Gastrocnemius medialis (tissue), 4 donors: ENCODE measurements around the gene SCUBE3. TPM values are rescaled to one million over a fixed set of nuclear protein-coding genes. Genes with fewer than 3 reads are reported as not detected.

Experiments
- ATAC-seq, 2 donors: fragments of 150-250 bp; one replicate each; pipeline ENCODE4 v1.9.1; 2016
- DNase-seq, 2 donors: peaks; one replicate each; pipeline ENCODE4 v3.0.0-alpha.2; 2019
- H3K27ac ChIP-seq, 4 donors: fragments of 200-600 bp; sonication (generic); 1 replicate in 1 of 4; 2 replicates in 3 of 4; pipeline ENCODE4 v1.5.1; 2016 to 2018; ENCODE audit warnings: mild to moderate bottlenecking in 2 of 4, moderate library complexity in 1 of 4
- H3K27me3 ChIP-seq, 3 donors: fragments of 200-600 bp; sonication (generic) in 2 of 3; 1 replicate in 1 of 3; 2 replicates in 2 of 3; pipeline versions ENCODE4 v1.5.1 to v1.6.0; 2016 to 2019; ENCODE audit warnings: mild to moderate bottlenecking in 1 of 3, moderate library complexity in 1 of 3
- H3K36me3 ChIP-seq, 2 donors: fragments of 200-600 bp; sonication (generic) in 1 of 2; one replicate each; pipeline ENCODE4 v1.5.1; 2017 to 2018
- H3K4me1 ChIP-seq, 2 donors: fragments of 200-600 bp; sonication (generic) in 1 of 2; one replicate each; pipeline ENCODE4 v1.5.1; 2016 to 2017; ENCODE audit warnings: mild to moderate bottlenecking in 2 of 2
- H3K4me3 ChIP-seq, 4 donors: fragments of 200-600 bp; sonication (generic) in 3 of 4; 1 replicate in 1 of 4; 2 replicates in 3 of 4; pipeline ENCODE4 v1.5.1; 2016 to 2019; ENCODE audit warnings: mild to moderate bottlenecking in 2 of 4
- H3K9me3 ChIP-seq, 3 donors: fragments of 200-600 bp; sonication (generic) in 2 of 3; 1 replicate in 1 of 3; 2 replicates in 2 of 3; pipeline ENCODE4 v1.5.1; 2016 to 2019
- CTCF ChIP-seq, 5 experiments: fragments of 450-650 bp in 3 of 5; fragments of 200-600 bp in 2 of 5; sonication (generic) in 2 of 5; IDR thresholded peaks in 4 of 5; conservative IDR thresholded peaks in 1 of 5; 1 replicate in 4 of 5; 2 replicates in 1 of 5; pipeline ENCODE4 v1.5.1; 2016 to 2019; ENCODE audit warnings: antibody characterized with exemption in 5 of 5, mild to moderate bottlenecking in 3 of 5, moderate library complexity in 3 of 5
- POLR2A ChIP-seq, 2 donors: fragments of 450-650 bp; IDR thresholded peaks; one replicate each; pipeline ENCODE4 v1.6.1; 2017; ENCODE audit warnings: antibody characterized with exemption in 2 of 2, mild to moderate bottlenecking in 2 of 2, moderate library complexity in 2 of 2
- in situ Hi-C, 4 donors: fragments of 200-750 bp; cut with MboI; loops; one replicate each; pipeline versions ENCODE4 v1.15.0 to v1.8.0; 2017; ENCODE audit warnings: low sequenced_read_pairs in 4 of 4
- intact Hi-C: fragments of 100-400 bp; cut with DNase I; formaldehyde crosslinking; loops from one replicate; pipeline ENCODE4 v1.15.1; 2023; ENCODE audit warnings: low total_unique reads
- total RNA-seq, 4 donors: library from RNA; depleted of rRNA; stranded (reverse); fragments of >200 nt; gene quantifications; one replicate each; pipeline versions ENCODE4 v1.1.0 to v1.2.3, GENCODE V29; 2016

Gene SCUBE3
- total RNA-seq, 4 donors from 2014 or later, result 0.05 to 0.07 TPM; not detected in 2

GRCh38 chr6:35242486-35242885 is 28.7 kb downstream of the SCUBE3 start:
- H3K4me1 ChIP-seq, result peaks cover 0 to 3% of the 10 kb centered on the region in 2 donors
- no peaks in the 10 kb centered on the region for H3K36me3 ChIP-seq
- intact Hi-C loops, result no loop called here
- TF ChIP-seq POLR2A (IDR thresholded peaks at IDR 0.05) (no peak), CTCF (IDR thresholded peaks at IDR 0.05 in 4 of 5, conservative IDR thresholded peaks at IDR 0.05 in 1 of 5) (no peak)
- no peaks in the 10 kb centered on the region for H3K27me3 ChIP-seq
- no peak for ATAC-seq
- in situ Hi-C loops, result loop anchor here in 2 of 4 donors (25.0 kb wide), 1 partner anchor 255 kb away; no protein-coding TSS in a partner anchor
- H3K27ac ChIP-seq, result no peak overlapping the region
- DNase-seq, result no peak
- H3K4me3 ChIP-seq, result no peak overlapping the region
- no peaks in the 10 kb centered on the region for H3K9me3 ChIP-seq

- Histone ChIP-seq H3K36me3 (no peaks in the 10 kb centered on the region), H3K27ac (no peak overlapping the region), H3K4me1 (peaks cover 0 to 3% of the 10 kb centered on the region in 2 donors), H3K27me3 (no peaks in the 10 kb centered on the region), H3K4me3 (no peak overlapping the region), H3K9me3 (no peaks in the 10 kb centered on the region)
- intact Hi-C loops (no loop called here), in situ Hi-C loops (loop anchor here in 2 of 4 donors (25.0 kb wide), 1 partner anchor 256 kb away; no protein-coding TSS in a partner anchor)
- ATAC-seq (no peak), DNase-seq (no peak)
- TF ChIP-seq CTCF (IDR thresholded peaks at IDR 0.05 in 4 of 5, conservative IDR thresholded peaks at IDR 0.05 in 1 of 5) (no peak), POLR2A (IDR thresholded peaks at IDR 0.05) (no peak)
Measured at GRCh38 chr6:35242906-35243305, 29.1 kb downstream of the SCUBE3 start.

- Histone ChIP-seq H3K27me3 (no peaks in the 10 kb centered on the region), H3K36me3 (no peaks in the 10 kb centered on the region), H3K27ac (no peak overlapping the region), H3K4me3 (no peak overlapping the region), H3K4me1 (peaks cover 3 to 5% of the 10 kb centered on the region in 2 donors), H3K9me3 (no peaks in the 10 kb centered on the region)
- in situ Hi-C loops (loop anchor here in 2 of 4 donors (25.0 kb wide), 1 partner anchor 256 kb away; no protein-coding TSS in a partner anchor), intact Hi-C loops (no loop called here)
- TF ChIP-seq CTCF (IDR thresholded peaks at IDR 0.05 in 4 of 5, conservative IDR thresholded peaks at IDR 0.05 in 1 of 5), result no peak
- TF ChIP-seq POLR2A (IDR thresholded peaks at IDR 0.05), result no peak
- DNase-seq (no peak), ATAC-seq (no peak)
Measured at GRCh38 chr6:35243386-35243958, 29.7 kb downstream of the SCUBE3 start.

- ATAC-seq (no peak), DNase-seq (no peak)
- in situ Hi-C loops, result loop anchor here in 2 of 4 donors (25.0 kb wide), 1 partner anchor 257 kb away; no protein-coding TSS in a partner anchor
- H3K27ac ChIP-seq, result no peak overlapping the region
- H3K4me1 ChIP-seq, result peaks cover 8 to 12% of the 10 kb centered on the region in 2 donors
- intact Hi-C loops, result no loop called here
- H3K9me3 ChIP-seq, result no peaks in the 10 kb centered on the region
- TF ChIP-seq POLR2A (IDR thresholded peaks at IDR 0.05), result no peak
- H3K4me3 ChIP-seq, result no peak overlapping the region
- no peaks in the 10 kb centered on the region for H3K36me3 ChIP-seq
- no peaks in the 10 kb centered on the region for H3K27me3 ChIP-seq
Measured at GRCh38 chr6:35244551-35244950, 30.8 kb downstream of the SCUBE3 start.

GRCh38 chr6:35247642-35248231 is 34.0 kb downstream of the SCUBE3 start:
- in situ Hi-C loops, result loop anchor here in 2 of 4 donors (25.0 kb wide), 1 partner anchor 260 kb away; no protein-coding TSS in a partner anchor
- H3K9me3 ChIP-seq, result no peaks in the 10 kb centered on the region
- no peaks in the 10 kb centered on the region for H3K36me3 ChIP-seq
- no peak overlapping the region for H3K27ac ChIP-seq
- H3K27me3 ChIP-seq, result no peaks in the 10 kb centered on the region
- H3K4me1 ChIP-seq, result peaks cover 12 to 15% of the 10 kb centered on the region in 2 donors
- no peak for TF ChIP-seq CTCF (IDR thresholded peaks at IDR 0.05 in 4 of 5, conservative IDR thresholded peaks at IDR 0.05 in 1 of 5)
- TF ChIP-seq POLR2A (IDR thresholded peaks at IDR 0.05), result no peak
- ATAC-seq (no peak), DNase-seq (no peak)
- no peak overlapping the region for H3K4me3 ChIP-seq
- intact Hi-C loops, result no loop called here
